ENCODE results near the gene MRPL21. TPM values are rescaled to one million over a fixed set of nuclear protein-coding genes. Genes with fewer than 3 reads are reported as not detected.

MRPL21 gene
- total and polyA plus RNA-seq, 2 experiments from 2014 or later, result 62.4 to 232 TPM

GRCh38 chr11:68947151-68947550 lies 43.5 kb upstream of the MRPL21 start:
- no peaks in the 10 kb centered on the region for H4K20me1 ChIP-seq (replicated peaks; ENCODE audit: insufficient read depth)
- H3K36me3 ChIP-seq (ENCODE audit: insufficient read depth), result no peaks in the 10 kb centered on the region
- no peak for ATAC-seq
- Mint-ChIP-seq H3K4me3 (no peak overlapping the region), H3K9me3 (no peaks in the 10 kb centered on the region), H3K4me1 (peaks cover 24% of the 10 kb centered on the region), H3K36me3 (ENCODE audit: low read depth) (no peaks in the 10 kb centered on the region), H3K27me3 (ENCODE audit: insufficient read depth, low read depth, poor library complexity) (peaks cover 6% of the 10 kb centered on the region), H3K27ac (peak overlapping the region; percentile 35; the same call in 1 of the 2 replicates)
- no peak for DNase-seq (ENCODE audit: low spot score)
- no peaks in the 10 kb centered on the region for H3K9me2 ChIP-seq (ENCODE audit: insufficient read depth)
- H3F3A ChIP-seq (replicated peaks; ENCODE audit: low read depth), result no peaks in the 10 kb centered on the region
- H3K4me3 ChIP-seq, result no peak overlapping the region
- TF ChIP-seq ZNF114 (CRISPR knock-in tag; IDR thresholded peaks at IDR 0.05) (no peak), ZNF331 (CRISPR knock-in tag; IDR thresholded peaks at IDR 0.05; ENCODE audit: low read depth) (no peak), POLR2AphosphoS5 (IDR thresholded peaks at IDR 0.05; ENCODE audit: low read depth) (no peak), REST (IDR thresholded peaks at IDR 0.05; ENCODE audit: unreplicated experiment) (no peak), NANOG (IDR thresholded peaks at IDR 0.05; ENCODE audit: borderline replicate concordance) (no peak), CREB1 (CRISPR knock-in tag; IDR thresholded peaks at IDR 0.05; ENCODE audit: low read depth) (no peak), ETS1 (IDR thresholded peaks at IDR 0.05) (no peak), STAT1 (IDR thresholded peaks at IDR 0.05; ENCODE audit: unreplicated experiment) (no peak)
- TF ChIP-seq, protein P1, sequence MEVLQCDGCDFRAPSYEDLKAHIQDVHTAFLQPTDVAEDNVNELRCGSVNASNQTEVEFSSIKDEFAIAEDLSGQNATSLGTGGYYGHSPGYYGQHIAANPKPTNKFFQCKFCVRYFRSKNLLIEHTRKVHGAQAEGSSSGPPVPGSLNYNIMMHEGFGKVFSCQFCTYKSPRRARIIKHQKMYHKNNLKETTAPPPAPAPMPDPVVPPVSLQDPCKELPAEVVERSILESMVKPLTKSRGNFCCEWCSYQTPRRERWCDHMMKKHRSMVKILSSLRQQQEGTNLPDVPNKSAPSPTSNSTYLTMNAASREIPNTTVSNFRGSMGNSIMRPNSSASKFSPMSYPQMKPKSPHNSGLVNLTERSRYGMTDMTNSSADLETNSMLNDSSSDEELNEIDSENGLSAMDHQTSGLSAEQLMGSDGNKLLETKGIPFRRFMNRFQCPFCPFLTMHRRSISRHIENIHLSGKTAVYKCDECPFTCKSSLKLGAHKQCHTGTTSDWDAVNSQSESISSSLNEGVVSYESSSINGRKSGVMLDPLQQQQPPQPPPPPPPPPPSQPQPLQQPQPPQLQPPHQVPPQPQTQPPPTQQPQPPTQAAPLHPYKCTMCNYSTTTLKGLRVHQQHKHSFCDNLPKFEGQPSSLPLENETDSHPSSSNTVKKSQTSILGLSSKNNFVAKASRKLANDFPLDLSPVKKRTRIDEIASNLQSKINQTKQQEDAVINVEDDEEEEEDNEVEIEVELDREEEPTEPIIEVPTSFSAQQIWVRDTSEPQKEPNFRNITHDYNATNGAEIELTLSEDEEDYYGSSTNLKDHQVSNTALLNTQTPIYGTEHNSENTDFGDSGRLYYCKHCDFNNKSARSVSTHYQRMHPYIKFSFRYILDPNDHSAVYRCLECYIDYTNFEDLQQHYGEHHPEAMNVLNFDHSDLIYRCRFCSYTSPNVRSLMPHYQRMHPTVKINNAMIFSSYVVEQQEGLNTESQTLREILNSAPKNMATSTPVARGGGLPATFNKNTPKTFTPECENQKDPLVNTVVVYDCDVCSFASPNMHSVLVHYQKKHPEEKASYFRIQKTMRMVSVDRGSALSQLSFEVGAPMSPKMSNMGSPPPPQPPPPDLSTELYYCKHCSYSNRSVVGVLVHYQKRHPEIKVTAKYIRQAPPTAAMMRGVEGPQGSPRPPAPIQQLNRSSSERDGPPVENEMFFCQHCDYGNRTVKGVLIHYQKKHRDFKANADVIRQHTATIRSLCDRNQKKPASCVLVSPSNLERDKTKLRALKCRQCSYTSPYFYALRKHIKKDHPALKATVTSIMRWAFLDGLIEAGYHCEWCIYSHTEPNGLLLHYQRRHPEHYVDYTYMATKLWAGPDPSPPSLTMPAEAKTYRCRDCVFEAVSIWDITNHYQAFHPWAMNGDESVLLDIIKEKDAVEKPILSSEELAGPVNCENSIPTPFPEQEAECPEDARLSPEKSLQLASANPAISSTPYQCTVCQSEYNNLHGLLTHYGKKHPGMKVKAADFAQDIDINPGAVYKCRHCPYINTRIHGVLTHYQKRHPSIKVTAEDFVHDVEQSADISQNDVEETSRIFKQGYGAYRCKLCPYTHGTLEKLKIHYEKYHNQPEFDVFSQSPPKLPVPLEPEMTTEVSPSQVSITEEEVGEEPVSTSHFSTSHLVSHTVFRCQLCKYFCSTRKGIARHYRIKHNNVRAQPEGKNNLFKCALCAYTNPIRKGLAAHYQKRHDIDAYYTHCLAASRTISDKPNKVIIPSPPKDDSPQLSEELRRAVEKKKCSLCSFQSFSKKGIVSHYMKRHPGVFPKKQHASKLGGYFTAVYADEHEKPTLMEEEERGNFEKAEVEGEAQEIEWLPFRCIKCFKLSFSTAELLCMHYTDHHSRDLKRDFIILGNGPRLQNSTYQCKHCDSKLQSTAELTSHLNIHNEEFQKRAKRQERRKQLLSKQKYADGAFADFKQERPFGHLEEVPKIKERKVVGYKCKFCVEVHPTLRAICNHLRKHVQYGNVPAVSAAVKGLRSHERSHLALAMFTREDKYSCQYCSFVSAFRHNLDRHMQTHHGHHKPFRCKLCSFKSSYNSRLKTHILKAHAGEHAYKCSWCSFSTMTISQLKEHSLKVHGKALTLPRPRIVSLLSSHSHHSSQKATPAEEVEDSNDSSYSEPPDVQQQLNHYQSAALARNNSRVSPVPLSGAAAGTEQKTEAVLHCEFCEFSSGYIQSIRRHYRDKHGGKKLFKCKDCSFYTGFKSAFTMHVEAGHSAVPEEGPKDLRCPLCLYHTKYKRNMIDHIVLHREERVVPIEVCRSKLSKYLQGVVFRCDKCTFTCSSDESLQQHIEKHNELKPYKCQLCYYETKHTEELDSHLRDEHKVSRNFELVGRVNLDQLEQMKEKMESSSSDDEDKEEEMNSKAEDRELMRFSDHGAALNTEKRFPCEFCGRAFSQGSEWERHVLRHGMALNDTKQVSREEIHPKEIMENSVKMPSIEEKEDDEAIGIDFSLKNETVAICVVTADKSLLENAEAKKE (CRISPR knock-in tag; IDR thresholded peaks at IDR 0.05), result no peak
- H3K4me2 ChIP-seq, result no peak overlapping the region
- H3K4me1 ChIP-seq (ENCODE audit: insufficient read depth), result peaks cover 6% of the 10 kb centered on the region; the same call in 1 of the 2 replicates
- H3K79me2 ChIP-seq (replicated peaks; ENCODE audit: insufficient read depth), result no peaks in the 10 kb centered on the region
- H3K27me3 ChIP-seq (ENCODE audit: insufficient read depth), result no peaks in the 10 kb centered on the region
- H3K27ac ChIP-seq (ENCODE audit: low read depth), result no peak overlapping the region
- no peak overlapping the region for H2AFZ ChIP-seq

All from GM23338 (cell line).